ENCODE measurements around the gene MLLT6.

The MLLT6 gene

GRCh38 chr17:38746004-38746848 lies 41.2 kb downstream of the MLLT6 start:
- no peak for DNase-seq

DNA sequence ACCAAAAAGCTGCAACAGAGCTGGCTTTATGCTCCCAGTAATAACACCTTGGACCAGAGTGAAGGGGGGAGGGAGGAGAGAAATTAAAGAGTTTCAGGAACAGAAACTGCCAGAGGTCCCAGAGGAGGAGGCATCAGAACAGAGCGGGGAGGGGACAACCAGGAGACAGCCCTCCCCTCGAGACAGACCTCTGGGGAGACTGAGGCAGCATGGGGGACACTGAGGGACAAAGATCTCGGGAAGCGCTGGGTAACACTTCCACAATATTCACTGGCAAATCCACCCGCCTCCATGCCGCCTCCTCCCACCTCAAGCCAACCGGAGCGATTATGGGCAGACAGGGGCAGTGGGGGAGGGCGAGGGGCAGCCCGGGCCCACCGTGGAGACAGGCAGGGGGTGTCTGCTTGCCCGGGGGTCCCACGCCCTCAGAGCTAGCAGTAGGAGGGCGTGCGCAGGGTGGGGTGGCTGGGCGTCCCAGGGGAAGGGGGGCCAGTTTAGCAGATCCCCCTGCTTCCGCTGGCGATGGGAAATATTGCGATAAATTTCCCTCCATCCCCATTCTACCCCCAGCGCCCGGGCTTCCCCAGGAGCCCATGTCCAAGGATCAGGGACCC lies 41.9 kb downstream of the MLLT6 start:
- no peak for DNase-seq

DNA sequence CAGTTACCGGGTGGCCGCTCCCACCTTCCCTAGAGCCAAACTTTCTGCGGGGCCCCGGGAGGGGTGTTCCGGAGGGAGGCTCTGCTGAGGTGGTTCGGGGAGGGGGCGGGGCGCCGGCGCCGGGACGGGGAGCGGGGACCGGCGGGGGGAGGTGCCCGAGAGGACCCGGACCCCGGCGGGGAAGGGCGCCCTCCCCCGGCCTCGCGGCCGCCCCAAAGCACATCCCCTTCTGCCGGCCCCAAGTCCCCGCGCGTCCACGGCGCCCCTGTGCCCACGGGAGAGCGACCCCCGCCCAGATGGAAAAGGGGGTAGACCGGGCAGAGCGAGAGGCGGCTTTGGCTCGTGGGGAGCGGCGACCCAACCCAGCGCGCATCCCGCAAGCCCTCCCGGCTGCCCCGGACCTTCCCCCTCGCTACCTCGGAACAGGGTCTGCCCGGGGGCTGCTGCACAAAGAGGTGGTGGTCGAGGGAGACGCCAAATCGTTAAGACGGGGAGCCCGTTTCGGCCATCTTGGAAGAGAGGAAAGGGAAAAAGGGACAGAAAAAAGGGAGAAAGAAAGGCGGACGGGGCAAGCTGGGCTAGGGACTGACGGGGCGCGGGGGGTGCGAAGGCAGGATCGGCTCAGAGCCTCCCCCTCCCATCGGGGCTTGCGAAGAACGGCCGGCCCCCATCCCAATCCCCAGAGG lies 42.5 kb downstream of the MLLT6 start:
- no peak for DNase-seq

- no peak for DNase-seq
Observed at GRCh38 chr17:38748149-38748891, 43.2 kb downstream of the MLLT6 start, which contains the start of gene PCGF2. TSS of gene PCGF2 (minus strand) at chr17:38748336. CDS start at chr17:38740402, 7,934 bp downstream.

DNA sequence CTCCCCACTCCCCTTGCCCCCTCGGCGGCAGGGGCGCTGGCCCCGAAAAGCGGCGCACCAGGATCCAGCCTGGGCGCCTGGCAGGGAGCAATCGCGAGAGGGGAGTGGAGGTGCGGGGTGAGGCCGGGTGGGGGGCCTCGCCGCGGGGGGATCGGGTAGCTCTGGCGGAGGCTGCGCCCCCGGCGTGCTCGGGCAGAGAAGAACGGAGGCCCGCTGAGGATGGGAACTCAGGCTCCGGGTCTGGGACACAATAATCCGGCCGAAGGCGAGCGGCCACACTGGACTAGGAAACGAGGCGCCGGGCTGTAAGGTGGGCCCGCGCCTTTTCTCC lies 43.8 kb downstream of the MLLT6 start:
- DNase-seq: no peak

DNA sequence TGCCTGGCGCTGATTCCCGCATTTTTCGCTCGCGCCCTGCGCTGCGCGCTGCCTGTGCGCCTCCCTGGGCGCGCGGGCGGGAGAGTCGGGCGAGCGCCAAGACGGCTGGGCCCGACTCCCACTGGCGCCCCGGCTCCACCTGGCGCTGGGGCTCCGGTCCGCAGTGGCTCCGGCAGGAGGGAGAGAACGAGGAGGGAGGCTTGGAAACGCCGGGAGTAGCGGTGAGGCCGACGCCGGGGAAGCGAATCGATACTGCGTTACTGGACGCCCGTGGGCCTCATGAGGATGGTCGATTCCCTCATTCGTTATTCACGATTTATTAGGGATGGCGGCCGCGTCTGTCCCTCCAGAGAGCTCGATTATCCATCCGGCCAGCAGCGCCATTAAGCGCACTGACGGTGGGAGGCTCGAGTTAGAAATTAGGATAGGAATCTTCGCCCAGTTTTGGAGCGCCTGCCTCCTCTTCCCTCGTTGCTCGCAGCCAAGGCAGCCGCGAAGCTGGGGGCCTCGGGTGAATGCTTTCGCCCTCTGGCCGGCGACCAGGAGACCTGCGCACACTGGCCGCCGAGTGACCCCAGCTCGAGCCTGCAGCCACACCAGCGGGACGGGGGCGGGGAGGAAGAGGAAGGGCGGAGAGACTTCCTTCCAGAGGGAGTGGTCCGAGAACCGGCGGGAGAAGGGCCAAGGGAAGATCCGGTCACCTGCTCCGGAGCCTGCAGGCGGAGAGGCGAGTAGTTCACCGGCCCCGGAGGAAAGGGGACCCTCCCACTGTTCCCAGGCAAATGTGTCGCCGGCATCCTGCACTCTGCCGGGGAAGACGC lies 44.4 kb downstream of the MLLT6 start:
- DNase-seq: no peak

DNA sequence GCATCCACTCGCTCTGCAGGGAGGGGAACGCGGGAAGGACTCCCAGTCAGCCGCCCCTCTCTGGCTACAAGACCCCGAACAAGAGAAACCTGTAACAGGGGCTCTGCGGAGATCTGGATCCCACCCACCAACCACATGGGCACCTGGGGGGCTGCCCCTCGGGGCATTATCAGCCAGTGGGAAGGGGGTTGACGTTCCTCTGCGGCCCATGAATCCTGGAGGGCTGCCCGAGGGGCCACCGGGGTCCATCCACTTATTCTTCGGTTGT lies 44.9 kb downstream of the MLLT6 start:
- no peak for DNase-seq

GRCh38 chr17:38750312-38751121 lies 45.4 kb downstream of the MLLT6 start:
- no peak for DNase-seq

DNA sequence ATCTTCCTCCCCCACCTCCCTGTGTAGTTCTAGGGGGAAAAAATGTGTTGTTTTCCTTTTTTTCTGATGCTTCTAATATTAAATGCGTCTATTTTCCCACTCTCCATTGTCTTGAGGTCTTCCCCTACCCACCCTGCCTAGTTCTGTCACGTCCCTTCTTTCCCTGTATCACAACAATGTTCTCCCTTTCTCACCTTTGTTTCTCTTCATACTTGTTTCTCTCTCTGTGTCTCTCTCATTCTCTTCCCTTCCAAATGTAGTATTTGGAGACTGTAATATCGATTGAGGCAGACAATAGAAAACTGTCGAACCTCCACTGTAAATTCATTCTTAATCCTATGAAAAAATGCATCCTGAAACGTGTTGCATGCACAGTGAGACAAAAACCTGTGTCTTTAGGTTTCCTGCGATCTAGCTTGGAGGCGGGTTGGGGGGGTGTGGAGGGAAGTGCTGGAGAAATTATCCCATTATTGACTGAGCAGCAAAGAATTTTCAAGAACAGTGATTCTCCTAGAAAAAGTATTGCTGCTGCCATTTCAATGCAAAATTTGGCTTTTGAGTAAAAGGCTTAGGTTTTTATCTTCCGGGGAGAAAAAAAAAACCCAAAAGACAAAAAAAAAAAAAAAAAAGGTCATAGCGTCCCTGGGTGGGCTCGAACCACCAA lies 46.2 kb downstream of the MLLT6 start:
- DNase-seq: no peak

DNA sequence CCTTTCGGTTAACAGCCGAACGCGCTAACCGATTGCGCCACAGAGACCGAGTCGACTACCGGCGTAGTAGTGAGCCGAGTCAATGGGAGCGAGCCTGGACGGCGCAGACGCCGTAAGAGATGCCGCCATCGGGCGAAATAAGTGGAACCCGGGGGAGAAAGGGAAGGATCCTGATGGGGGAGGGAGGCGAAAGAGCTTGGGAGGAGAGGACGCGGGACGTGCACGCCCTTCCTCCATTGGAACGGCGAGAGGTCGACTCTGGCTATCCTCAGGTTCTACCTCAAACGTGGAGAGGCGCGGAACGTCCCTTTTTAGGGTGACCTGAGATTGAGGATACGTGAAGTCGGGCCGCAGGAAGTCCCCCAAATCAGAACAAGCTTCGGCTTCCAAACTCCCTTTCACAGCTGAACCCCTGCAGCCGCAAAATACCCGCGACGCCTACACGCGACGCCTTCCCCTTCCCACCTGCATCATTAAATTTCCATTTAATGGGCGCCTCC lies 46.8 kb downstream of the MLLT6 start:
- DNase-seq: peak; percentile 84

DNA sequence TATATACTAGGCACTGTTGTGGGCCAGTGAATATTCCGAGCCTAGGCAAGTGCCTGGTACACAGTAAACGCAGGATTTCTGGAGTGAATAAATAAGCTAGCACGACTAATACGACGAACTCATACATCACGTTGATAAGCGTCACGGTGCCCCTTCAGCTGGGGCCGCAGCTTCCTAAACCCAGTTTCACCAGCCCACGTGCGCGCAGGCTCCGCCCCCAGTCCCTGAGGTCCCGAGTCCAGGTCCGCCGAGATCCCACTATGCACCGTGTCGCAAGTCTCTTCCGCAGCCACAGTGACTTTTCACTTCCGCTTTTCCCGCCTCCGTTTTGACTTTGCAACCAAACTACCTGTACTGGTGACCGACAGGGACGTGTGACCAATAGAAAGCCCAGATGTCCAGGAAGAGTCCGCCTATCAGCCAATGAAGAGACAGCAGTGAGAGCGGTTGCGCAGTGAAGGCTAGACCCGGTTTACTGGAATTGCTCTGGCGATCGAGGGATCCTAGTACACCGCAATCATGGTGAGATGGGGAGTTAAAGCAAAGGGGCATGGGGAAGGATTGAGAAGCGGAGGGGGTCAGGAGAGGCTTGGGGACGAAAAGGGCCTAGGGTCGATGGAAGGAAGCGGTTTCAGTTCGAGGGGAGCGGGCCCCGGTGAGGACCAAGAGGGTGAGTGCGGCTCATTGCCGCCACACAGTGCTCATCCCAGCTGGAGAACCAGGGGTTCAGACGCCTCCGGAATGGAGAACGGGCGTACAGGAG lies 47.4 kb downstream of the MLLT6 start, which contains the start of gene PSMB3:
Gene PSMB3, plus strand, starts transcription at position 434 of the 763 bp plus-strand sequence. Its CDS starts 86 bp downstream, at position 520.
- peak; percentile 97 for DNase-seq

DNA sequence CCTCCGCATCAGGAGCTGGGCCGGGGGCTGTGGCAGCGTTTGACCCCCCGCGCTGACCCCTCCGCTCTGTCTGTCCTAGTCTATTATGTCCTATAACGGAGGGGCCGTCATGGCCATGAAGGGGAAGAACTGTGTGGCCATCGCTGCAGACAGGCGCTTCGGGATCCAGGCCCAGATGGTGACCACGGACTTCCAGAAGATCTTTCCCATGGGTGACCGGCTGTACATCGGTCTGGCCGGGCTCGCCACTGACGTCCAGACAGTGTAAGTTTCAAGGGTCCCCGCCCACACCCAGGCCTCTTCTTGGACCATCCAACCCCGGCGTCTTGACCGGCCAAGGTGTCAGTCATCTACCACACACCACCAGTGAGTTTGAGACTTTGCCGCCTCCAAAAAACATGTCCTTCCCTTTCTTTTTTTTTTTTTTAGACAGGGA lies 48.0 kb downstream of the MLLT6 start:
- no peak for DNase-seq

GRCh38 chr17:38761612-38762011 lies 56.5 kb downstream of the MLLT6 start:
- no peak for DNase-seq

- DNase-seq: no peak
Observed at GRCh38 chr17:38762231-38762630, 57.2 kb downstream of the MLLT6 start.

DNA sequence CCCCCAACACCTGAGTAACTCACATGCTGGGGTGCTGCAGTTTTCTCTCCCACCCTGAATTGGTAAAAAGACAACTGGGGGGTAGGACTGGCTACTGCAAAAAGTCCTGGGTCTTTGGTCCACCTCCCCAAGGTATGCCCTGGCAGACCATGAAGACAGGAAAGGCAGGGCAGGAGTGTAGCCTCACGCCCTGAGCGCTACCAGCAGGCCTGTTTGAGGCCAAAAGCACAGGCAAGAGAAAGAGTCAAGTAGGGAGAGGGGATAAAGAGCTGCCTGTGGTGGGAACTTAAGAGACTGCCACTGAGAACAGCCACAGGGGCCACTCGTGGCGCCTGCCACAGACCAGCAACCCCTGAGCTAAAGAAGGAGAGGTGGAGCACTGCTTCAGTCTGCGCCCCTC lies 61.3 kb downstream of the MLLT6 start:
- no peak for DNase-seq

DNA sequence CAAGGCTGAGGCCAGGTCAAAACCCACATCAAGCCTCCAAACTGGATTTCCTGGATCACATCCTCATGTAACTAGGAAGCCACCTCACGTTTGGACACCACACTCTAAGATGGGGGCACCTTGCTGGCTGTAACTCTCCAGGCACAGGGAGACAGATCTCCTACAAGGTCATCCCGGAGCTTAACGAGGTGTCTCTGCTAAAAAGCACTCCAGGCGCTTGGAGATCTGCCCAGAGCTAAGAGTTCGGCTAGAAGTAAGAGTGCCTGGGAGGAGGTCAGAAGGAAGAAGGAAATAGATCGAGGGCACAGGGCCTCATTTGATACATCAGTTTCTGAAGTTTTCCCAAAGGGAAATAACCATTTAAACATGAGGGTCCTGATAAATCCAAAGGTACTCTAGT lies 63.3 kb downstream of the MLLT6 start:
- DNase-seq: no peak

DNA sequence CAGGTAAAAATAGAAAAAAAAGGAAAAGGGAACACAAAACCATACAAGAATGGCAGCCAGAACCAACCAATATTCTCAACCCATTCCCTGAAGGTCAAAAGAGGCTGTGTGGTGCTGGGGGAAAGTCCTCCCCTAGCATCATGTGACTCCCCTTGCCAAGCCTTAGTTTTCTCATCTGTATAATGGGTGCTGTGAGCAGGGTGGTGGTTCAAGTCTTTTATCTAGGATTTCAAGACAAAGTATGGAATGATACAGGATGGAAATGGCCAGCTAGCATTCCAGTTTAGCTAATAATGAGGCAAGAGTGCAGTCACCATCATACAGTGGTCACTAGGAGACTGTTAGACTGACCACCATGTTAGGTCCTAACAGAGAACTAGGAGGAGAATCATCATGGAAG lies 68.2 kb downstream of the MLLT6 start:
- DNase-seq: no peak

DNA sequence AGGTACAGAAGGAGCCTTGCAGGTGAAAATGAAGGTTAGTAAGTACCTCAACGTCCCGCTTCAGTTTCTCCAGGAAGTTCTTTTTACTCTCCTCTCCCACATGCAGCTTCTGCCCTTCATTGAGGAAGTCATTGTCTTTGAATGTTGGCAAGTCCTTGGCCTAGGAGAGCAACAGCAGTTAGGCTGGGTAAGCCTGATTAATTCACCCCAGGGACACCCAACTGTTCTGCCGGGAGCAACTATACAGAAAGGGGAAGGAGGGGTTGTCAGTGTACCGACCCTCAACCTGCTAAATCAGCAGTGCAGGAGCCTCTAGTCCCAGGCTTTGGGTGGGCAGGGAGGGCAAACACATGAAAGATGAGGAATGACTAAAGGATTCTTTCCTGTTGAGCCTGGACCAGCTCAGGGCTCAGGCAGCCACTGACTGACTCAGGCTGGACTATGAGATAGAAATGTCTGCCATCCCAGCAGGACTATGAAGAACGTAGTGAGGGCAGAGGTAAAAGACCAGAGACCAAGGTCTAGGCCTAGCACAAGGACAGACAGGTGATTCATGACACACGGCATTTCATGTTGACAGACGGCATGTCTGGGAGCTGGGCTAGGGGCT lies 72.7 kb downstream of the MLLT6 start:
- no peak for DNase-seq

Data from KG1 (cell line).